ENCODE data around the gene SIGLEC5.

GRCh38 chr19:51567583-51567982 is 62.6 kb downstream of the SIGLEC5 start:
- TF ChIP-seq, protein P1, sequence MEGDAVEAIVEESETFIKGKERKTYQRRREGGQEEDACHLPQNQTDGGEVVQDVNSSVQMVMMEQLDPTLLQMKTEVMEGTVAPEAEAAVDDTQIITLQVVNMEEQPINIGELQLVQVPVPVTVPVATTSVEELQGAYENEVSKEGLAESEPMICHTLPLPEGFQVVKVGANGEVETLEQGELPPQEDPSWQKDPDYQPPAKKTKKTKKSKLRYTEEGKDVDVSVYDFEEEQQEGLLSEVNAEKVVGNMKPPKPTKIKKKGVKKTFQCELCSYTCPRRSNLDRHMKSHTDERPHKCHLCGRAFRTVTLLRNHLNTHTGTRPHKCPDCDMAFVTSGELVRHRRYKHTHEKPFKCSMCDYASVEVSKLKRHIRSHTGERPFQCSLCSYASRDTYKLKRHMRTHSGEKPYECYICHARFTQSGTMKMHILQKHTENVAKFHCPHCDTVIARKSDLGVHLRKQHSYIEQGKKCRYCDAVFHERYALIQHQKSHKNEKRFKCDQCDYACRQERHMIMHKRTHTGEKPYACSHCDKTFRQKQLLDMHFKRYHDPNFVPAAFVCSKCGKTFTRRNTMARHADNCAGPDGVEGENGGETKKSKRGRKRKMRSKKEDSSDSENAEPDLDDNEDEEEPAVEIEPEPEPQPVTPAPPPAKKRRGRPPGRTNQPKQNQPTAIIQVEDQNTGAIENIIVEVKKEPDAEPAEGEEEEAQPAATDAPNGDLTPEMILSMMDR (IDR thresholded peaks at IDR 0.05): no peak
- TF ChIP-seq POLR2AphosphoS5 (IDR thresholded peaks at IDR 0.05) (no peak), POLR2A (IDR thresholded peaks at IDR 0.05) (no peak)
